H7 (cell line): Measurements from ENCODE around the gene TRIM63. TPM values are rescaled to one million over a fixed set of nuclear protein-coding genes. Genes with fewer than 3 reads are reported as not detected.
A peak's percentile ranks its signal among the peaks of the same experiment; 100 is the strongest.

ENCODE experiments used
- DNase-seq: peaks from one replicate; pipeline ENCODE4 v3.0.0; 2012
- H3K27me3 ChIP-seq: 2 replicates; pipeline ENCODE4 v1.6.0; 2011; ENCODE audit warnings: mild to moderate bottlenecking, low read length; ENCODE audit not compliant: control insufficient read depth, insufficient read depth
- H3K36me3 ChIP-seq: replicated peaks from 2 replicates; pipeline ENCODE4 v1.5.1; 2011; ENCODE audit warnings: low read length; ENCODE audit not compliant: control insufficient read depth, insufficient read depth
- H3K4me3 ChIP-seq: 2 replicates; pipeline ENCODE4 v1.5.1; 2011; ENCODE audit warnings: low read depth, mild to moderate bottlenecking, control low read depth, low read length, moderate library complexity; ENCODE audit not compliant: insufficient read depth
- total RNA-seq: library from RNA; depleted of rRNA; stranded (reverse); fragments of >200 nt; shearing (Covaris generic); gene quantifications from 2 replicates; pipeline ENCODE4 v1.2.3, GENCODE V29; 2014

Gene TRIM63
- total RNA-seq, 1 experiment from 2014 or later: 0.07 TPM

GRCh38 chr1:26078286-26079177, 11.1 kb upstream of the TRIM63 start:
- Histone ChIP-seq H3K36me3 (no peaks in the 10 kb centered on the region), H3K4me3 (no peak overlapping the region), H3K27me3 (no peaks in the 10 kb centered on the region; the same call in 1 of the 2 replicates)
- DNase-seq: no peak

- no peak for DNase-seq
Observed at GRCh38 chr1:26077524-26077923, 10.1 kb upstream of the TRIM63 start.

DNA sequence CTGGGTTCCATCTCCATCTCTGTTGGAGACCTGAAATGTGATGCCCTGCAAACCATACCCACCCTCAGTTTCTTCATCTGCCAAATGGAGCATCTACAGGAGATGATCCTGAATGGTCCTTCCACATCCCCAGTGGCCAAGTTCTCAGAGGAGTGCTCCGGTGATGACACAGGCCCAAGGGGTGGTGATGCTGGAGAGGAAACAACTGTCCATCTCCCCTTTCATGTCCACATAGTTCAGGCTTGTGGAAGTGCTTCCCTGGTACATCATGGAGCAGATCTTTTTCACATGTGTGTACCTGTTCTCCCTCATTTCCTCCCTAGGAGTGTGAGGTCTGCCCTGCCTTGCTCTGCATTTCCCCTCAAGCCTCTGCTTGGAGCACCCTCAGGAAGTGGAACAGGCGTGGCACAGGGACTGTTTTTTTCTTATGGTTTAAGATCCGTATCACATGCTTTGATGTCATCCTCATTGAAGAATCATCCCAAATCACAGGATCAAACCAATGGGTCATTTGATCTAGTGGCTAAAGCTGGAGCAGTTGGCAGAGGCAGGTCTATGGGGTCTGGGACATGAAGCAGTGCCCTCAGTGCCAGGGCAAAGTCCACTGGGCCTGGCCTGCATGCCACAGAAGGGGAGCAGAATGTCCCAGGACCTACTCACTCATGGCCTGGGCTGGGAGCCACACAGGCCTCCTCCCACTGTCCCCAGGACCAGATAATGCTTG, 8.2 kb upstream of the TRIM63 start:
- no peaks in the 10 kb centered on the region; the same call in 1 of the 2 replicates for H3K27me3 ChIP-seq
- DNase-seq: no peak
- no peaks in the 10 kb centered on the region for H3K36me3 ChIP-seq
- no peak overlapping the region for H3K4me3 ChIP-seq

More at GRCh38 chr1:26077524-26077923, 10.1 kb upstream of the TRIM63 start:
- Histone ChIP-seq H3K27me3 (no peaks in the 10 kb centered on the region; the same call in 1 of the 2 replicates), H3K4me3 (no peak overlapping the region), H3K36me3 (no peaks in the 10 kb centered on the region)

DNA sequence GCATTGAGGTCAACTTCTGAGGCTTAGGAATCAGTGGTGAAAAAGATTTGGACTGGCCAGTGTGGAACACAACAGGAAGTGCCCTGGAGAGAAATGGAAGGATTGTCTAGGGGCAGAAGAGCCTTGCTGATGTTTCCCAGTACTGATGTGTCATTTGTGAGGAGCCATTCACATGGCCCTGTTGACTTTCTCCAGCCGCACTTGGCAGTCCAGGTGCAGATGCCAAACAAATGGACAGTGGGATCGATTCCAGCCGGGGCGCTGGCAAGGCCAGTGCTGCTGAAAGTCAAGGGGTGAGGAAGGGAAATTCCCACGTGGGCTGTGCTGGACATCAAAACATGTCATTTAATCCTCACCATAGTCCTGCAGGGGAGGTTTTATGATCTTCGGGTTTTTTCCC, 4.9 kb upstream of the TRIM63 start:
- Histone ChIP-seq H3K27me3 (no peaks in the 10 kb centered on the region; the same call in 1 of the 2 replicates), H3K4me3 (no peak overlapping the region), H3K36me3 (no peaks in the 10 kb centered on the region)
- DNase-seq: no peak

- H3K4me3 ChIP-seq: no peak overlapping the region
Observed at GRCh38 chr1:26070963-26071342, 3.5 kb upstream of the TRIM63 start.

DNA sequence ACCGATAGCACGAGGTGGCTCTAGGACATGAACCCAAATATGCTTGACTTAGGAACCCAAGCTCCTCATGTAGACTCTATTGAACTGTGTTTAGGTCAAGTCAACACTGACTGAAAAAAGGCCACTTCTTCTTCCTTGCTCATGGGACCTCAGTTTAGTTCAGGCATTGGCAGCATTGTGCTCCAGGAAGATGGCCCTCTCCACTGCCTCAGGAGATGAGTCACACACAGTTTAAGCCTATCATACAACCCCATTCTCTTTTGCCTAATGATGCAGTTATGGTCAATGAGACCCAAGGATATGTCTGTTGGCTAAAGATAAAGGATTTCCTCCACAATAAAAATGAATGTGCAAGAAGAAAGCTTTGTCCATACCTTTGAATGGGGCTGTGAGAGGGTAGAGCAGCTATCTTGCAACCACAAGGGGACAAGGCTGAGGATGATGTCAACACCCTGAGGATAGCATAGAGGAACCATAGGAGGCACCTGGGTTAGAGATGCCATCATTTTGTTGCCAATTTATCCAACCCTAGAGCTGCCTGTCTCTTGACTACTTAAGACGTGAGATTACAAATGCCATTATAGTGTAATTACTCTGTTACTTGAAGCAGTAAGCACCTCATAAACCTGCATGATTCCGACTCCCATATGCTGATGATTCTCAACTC, 3.0 kb upstream of the TRIM63 start:
- Histone ChIP-seq H3K36me3 (no peaks in the 10 kb centered on the region), H3K27me3 (no peaks in the 10 kb centered on the region), H3K4me3 (no peak overlapping the region)

More at GRCh38 chr1:26070963-26071342, 3.5 kb upstream of the TRIM63 start:
- H3K27me3 ChIP-seq: no peaks in the 10 kb centered on the region; the same call in 1 of the 2 replicates
- DNase-seq: no peak
- H3K36me3 ChIP-seq: no peaks in the 10 kb centered on the region

DNA sequence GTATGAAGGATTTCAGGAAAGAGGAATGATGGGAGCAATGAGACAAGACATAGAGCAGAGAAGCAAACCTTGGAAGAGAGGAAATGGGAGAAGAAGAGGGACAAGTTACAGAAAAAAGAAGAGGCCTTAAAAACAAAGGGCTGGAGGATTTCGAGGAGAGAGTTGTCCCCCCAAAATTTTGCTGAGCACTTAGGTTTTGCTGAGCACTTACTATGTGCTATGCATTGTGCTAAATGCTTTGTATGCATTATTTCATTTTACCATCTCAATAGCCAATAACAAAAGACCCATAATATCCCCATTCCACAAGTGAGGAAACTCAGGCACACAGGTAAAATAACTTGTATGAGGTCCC, 2.5 kb upstream of the TRIM63 start:
- no peaks in the 10 kb centered on the region for H3K27me3 ChIP-seq
- H3K36me3 ChIP-seq: no peaks in the 10 kb centered on the region
- no peak overlapping the region for H3K4me3 ChIP-seq
- no peak for DNase-seq

More for the DNA sequence above, 3.0 kb upstream of the TRIM63 start:
- no peak for DNase-seq

DNA sequence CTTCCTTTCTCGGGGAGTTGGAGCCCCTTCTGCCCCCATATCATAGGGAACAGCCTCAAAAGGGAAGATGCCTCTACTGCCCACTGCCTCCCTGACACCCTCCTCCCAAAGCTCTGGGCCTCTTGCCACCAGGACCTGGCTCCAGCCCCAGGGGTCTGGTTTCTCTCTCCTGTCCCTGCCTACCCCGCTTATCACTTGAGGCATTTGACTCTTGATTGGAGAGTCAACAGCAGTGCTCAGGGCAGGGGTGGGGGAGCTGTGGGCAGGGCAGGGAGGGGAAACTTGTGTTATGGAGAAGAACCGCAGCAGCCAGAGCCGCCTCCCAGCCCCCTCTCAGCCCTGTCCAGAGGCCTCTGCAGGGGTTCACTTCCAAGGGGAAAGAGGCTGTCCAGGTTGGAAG, 573 bp downstream of the TRIM63 start:
- H3K27me3 ChIP-seq: no peaks in the 10 kb centered on the region
- peak; percentile 58 for DNase-seq
- H3K36me3 ChIP-seq: no peaks in the 10 kb centered on the region
- no peak overlapping the region for H3K4me3 ChIP-seq

DNA sequence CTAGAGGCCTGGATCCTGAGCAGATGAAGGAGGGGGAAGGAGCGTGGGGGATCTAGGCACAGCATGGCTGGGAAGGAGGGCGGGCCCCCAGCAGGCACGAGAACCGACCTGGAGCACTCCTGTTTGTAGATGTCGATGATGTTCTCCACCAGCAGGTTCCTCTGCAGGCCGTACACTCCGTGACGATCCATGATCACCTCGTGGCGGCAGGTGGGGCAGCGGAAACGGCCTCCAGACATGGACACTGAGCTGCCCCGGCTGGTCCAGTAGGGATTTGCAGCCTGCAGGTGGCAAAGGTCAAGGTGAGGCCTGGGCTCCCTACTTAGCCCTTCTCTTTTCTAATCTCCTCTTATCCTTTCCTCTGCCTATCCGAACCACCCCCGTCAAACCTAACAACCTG, 1.3 kb downstream of the TRIM63 start:
- no peak overlapping the region for H3K4me3 ChIP-seq
- DNase-seq: no peak
- no peaks in the 10 kb centered on the region for H3K36me3 ChIP-seq
- no peaks in the 10 kb centered on the region for H3K27me3 ChIP-seq

- Histone ChIP-seq H3K4me3 (no peak overlapping the region), H3K27me3 (no peaks in the 10 kb centered on the region; the same call in 1 of the 2 replicates), H3K36me3 (no peaks in the 10 kb centered on the region)
- no peak for DNase-seq
Observed at GRCh38 chr1:26064553-26064952, 2.9 kb downstream of the TRIM63 start.

- H3K27me3 ChIP-seq: peaks cover 1% of the 10 kb centered on the region; the same call in 1 of the 2 replicates
- H3K4me3 ChIP-seq: no peak overlapping the region
- H3K36me3 ChIP-seq: no peaks in the 10 kb centered on the region
- no peak for DNase-seq
Observed at GRCh38 chr1:26060832-26061574, 6.4 kb downstream of the TRIM63 start.

GRCh38 chr1:26059906-26060305, 7.5 kb downstream of the TRIM63 start:
- Histone ChIP-seq H3K36me3 (no peaks in the 10 kb centered on the region), H3K27me3 (peaks cover 1% of the 10 kb centered on the region; the same call in 1 of the 2 replicates), H3K4me3 (no peak overlapping the region)
- no peak for DNase-seq

DNA sequence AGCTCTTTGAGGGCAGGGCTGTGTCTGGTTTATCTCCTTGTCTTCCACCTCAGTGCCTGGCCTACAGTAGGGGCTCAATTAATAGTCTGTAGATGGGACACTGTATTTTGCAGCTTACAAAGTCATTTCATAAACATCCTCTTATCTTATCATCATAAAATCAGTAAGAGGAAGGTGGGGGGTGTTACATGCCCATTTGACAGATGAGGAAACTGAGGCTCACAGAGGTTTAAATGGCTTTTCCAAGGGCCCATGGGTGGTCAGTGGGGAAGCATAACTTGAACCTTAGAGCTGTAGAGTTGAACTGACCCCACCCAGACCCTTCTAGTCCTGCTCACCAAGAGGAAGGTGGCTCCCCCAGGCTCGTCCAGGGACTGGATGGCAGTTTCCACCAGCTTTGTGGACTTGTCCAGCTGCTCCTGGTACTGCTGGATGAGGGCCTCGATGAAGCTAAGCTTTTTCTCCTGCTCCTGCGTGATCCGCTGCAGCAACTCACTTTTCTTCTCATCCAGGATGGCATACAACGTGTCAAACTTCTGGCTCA, 9.3 kb downstream of the TRIM63 start:
- H3K27me3 ChIP-seq: peaks cover 1% of the 10 kb centered on the region; the same call in 1 of the 2 replicates
- H3K36me3 ChIP-seq: no peaks in the 10 kb centered on the region
- DNase-seq: no peak
- H3K4me3 ChIP-seq: no peak overlapping the region

DNA sequence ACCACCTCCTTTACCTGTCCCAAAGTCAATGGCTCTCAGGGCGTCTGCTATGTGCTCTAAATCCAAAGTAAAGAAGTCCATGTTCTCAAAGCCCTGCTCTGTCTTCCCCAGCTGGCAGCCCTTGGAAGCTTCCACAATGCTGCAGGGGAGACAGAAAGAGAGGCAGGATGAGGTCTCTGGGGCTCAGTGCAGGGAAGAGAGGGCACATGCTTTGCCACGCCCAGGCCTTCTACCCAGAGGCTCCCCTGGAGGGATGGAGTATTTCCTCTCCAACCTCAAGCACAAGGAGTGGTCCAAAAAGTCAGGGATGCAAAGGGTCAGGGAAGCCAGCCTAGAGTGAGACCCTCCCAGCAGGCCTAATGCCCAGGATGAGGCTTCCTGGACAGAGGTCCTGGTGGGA, 10.2 kb downstream of the TRIM63 start:
- no peak for DNase-seq
- Histone ChIP-seq H3K4me3 (no peak overlapping the region), H3K36me3 (no peaks in the 10 kb centered on the region), H3K27me3 (peaks cover 1% of the 10 kb centered on the region; the same call in 1 of the 2 replicates)
